Caki2 (cell line): Measurements from ENCODE around the gene TCL1A. TPM values are rescaled to one million over a fixed set of nuclear protein-coding genes. Genes with fewer than 3 reads are reported as not detected.

Experiments
- DNase-seq: peaks from one replicate; pipeline ENCODE4 v3.0.0-alpha.2; 2015; ENCODE audit warnings: low read depth
- in situ Hi-C: cut with HindIII; loops from 2 replicates; pipeline ENCODE4 v1.10.0; 2016; ENCODE audit warnings: low sequenced_read_pairs, low pct_unique_long_range_greater_than_20kb, mixed read lengths
- total RNA-seq: library from RNA; depleted of rRNA; stranded (reverse); fragments of >200 nt; shearing (Covaris generic); gene quantifications from 2 replicates; pipeline ENCODE4 v1.2.3, GENCODE V29; 2014; ENCODE audit warnings: low replicate concordance

The TCL1A gene
- total RNA-seq, 1 experiment from 2014 or later: not detected

DNA sequence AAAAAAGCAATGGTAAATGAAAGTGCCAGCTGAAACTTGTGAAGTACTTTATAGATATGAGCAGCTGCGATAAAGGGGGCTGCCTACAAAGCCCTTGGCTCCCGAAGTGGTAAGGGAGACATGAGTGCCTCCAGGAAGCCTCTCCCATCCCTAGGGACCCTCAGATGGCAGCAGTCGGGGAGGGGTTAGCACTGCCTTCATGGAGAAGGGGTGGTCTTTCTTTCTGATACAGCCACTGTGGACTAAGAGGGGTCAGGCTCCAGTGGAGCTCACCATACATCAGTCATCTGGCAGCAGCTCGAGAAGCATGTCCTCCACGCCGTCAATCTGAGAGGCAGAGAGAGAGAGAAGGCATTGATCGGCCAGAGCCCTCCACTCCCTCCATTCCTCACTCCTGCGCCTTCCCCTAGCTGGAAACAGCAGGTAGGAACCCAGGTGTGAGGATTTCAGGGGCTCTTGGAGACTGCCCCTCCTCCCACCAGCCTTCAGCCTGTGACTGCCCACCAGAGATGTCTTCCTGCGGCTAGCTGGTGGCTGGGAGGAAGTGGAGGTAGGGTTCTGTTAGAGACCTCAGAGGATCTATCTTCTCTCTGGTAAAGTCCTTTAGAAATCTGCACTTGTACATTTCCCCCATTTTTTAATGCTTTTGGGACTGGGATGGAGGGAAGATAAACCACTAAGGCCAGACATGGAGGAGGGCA is 2.3 kb downstream of the TCL1A start:
- in situ Hi-C loops: no loop called here
- no peak for DNase-seq

DNA sequence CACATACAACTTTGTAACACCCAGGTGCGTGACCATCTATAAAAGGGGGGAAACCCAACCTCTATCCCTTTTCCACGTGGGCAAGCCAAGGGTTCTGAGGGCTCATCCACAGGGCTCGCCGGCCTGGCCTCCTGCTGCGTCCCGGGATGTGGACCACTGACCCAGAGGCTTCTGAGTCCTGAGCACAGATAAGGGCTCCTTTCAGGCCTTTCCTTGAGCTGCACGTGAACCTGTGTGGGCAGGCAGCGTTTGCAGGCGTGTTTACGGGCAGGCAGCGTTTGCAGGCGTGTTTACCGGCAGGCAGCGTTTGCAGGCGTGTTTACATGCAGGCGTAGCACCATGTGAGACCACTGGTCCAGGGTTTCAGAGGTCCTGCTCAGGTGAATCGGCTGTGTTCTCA is 3.8 kb downstream of the TCL1A start:
- no peak for DNase-seq
- in situ Hi-C loops: no loop called here

DNA sequence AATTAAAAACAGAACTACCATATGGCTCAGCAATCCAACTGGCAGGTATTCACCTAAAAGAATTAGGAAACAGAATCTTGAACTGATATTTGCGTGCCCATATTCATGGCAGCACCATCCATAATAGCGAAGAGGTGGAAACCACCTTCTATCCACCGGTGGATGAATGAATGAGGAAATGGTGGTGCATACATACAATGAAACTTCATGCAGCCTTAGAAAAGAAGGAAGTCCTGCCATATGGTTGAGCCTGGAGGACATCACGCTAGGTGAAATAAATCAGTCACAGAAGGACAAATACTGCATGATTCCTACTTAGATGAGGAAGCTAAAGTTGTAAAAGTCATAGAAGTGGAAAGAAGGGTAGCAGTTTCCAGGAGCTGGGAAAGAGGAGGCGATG is 6.6 kb downstream of the TCL1A start:
- no peak for DNase-seq
- in situ Hi-C loops: no loop called here

DNA sequence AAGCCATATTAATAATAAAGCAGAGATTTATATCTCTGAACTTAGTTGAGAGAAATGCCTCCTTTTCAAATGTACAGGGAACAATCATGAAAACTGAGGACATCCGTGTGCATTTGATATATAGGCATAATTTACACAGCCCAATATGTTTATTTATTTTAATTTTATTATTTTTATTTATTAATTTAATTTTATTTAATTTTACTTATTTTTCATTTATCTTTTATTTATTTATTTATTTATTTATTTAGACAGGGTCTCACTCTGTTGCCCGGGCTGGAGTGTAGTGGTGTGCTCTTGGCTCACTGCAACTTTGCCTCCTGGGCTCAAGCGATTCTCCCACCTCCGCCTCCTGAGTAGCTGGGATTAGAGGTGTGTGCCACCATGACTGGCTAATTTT is 8.4 kb downstream of the TCL1A start:
- DNase-seq: no peak
- in situ Hi-C loops: no loop called here

- DNase-seq: no peak
- in situ Hi-C loops: no loop called here
Observed at GRCh38 chr14:95703805-95704204, 10.1 kb downstream of the TCL1A start.

DNA sequence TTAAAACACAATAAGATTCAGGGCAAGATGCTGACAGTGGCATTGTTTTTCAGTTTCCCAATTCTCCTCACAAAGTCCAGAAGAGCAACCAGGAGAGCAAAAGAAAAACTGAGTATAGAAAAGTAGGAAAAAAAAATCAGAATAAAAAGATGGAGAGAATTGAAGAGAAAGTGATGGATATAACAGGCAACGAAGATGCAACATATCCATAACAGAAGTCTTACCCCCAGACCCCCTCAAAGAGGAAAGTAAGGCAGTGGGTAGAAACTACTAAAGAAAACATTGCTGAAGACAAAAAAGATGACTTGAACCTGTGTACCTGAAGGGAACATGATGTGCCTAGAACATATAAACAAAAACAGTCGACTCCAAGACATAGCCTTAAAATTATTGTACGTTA is 10.6 kb downstream of the TCL1A start:
- in situ Hi-C loops: no loop called here
- DNase-seq: no peak

GRCh38 chr14:95701846-95702221 is 12.1 kb downstream of the TCL1A start:
- in situ Hi-C loops: no loop called here
- no peak for DNase-seq

DNA sequence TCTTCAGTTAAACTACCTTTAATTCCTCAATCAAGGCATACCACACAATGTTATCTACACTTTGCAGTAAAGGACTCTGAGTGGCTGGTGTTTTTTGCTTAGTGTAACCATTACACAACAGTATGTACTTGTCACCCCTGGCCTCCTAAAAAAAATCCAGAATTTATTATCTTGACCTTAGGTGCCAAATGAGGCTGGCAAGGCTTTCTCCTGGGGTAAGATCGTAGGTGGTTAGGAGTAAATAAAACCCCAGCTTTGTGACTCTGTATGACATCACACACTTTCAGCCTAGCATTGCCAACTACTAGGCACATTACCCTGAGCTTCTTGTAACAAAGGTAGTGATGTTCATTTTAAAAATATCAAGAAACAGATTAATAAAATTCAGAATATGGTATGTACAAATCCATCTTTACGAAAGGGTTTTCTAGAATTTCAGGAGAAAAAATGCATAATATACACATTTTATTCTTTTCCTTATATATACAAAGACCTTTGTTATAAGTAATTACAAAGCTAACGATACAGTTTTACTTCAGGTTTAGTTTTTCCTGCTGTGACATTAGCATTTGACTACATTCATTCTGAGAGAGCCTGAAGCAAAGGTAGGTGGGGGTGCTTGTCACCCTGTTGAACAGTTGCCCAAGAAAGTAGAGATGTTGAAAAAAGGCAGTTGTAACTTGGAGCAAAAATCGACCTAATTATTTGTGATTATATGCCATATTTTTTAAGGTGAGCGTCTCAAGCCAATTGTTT is 13.5 kb downstream of the TCL1A start:
- no peak for DNase-seq
- in situ Hi-C loops: no loop called here

- in situ Hi-C loops: no loop called here
- DNase-seq: no peak
Observed at GRCh38 chr14:95699412-95699811, 14.5 kb downstream of the TCL1A start.

DNA sequence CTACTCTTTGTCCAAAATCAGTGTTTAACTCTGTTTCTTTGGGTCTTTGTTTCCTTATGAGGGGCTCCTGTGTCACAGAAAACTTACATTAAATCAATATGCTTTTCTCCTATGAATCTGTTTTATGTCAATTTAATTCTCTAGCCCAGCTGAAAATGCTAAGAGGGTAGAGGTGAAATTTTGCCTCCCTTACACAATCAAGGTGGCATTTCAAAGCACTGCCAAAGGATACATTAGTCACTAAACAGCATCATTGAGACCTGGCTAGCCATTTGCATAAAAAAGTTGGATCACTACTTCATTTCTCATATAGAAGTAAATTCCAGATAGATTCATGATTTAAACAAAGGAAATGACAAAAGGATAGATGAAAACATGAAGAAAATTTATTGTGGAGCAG is 15.6 kb downstream of the TCL1A start:
- in situ Hi-C loops: no loop called here
- DNase-seq: no peak

GRCh38 chr14:95697764-95698163 is 16.2 kb downstream of the TCL1A start:
- in situ Hi-C loops: no loop called here
- DNase-seq: no peak

- in situ Hi-C loops: no loop called here
- no peak for DNase-seq
Observed at GRCh38 chr14:95696741-95697140, 17.2 kb downstream of the TCL1A start.

DNA sequence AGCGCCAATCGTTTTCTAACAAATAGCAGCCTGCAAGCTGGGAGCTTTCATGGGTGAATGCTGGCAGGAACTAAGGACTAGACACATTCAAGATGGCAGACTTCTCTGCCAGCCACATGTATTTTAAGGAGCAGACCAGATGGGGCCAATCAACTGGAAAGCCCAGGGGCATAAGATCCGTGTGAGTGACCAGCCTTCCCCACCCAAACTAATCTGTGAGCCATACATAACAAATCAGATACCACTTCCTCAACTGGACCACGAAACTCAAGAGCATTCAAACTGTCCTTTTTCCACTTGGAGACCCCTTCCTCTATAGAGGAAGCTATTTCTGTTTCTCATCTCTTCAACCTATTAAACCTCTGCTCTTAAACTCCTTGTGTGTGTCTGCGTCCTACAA is 18.0 kb downstream of the TCL1A start:
- no peak for DNase-seq
- in situ Hi-C loops: no loop called here

DNA sequence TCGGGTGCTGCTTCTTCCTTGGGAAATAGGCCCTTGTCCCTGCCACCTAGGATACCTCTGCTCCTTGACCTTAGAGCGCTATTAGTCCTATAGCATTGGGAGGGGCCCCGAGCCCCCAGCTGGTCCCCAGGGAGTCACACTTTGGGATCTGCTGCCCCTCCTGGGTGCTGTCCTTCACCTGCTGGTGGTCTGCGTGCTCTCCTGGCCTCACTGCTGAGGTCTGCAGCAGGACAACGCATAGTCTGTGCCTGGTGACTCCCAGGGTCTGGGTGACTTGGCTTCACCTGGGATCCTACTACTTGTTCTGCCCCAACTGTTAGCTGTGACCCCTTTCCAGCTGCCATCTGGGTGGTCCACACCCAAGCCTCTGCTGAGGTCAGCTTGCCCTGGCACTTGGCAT is 18.9 kb downstream of the TCL1A start:
- in situ Hi-C loops: no loop called here
- no peak for DNase-seq

GRCh38 chr14:95692109-95692508 is 21.8 kb downstream of the TCL1A start:
- in situ Hi-C loops: no loop called here
- no peak for DNase-seq

DNA sequence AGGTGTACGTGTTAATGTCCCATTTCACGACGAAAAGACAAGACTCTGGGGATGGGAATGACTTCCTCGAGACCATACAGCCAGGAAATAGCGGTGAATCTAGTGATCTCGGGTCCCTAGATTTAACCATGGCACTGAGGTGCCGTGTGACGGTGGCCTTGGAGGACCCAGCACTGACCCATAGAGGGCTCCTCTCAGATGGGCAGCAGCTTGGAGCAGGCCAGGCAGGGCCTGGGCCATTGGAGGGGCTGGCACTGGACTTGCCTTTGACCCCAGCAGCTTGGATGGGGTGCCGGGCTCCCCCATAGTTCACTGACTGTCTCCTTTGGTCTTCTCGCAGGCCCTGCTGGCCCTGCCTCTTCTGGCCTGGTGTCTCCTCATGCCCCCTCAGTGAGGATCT is 22.3 kb downstream of the TCL1A start:
- in situ Hi-C loops: no loop called here
- DNase-seq: no peak

DNA sequence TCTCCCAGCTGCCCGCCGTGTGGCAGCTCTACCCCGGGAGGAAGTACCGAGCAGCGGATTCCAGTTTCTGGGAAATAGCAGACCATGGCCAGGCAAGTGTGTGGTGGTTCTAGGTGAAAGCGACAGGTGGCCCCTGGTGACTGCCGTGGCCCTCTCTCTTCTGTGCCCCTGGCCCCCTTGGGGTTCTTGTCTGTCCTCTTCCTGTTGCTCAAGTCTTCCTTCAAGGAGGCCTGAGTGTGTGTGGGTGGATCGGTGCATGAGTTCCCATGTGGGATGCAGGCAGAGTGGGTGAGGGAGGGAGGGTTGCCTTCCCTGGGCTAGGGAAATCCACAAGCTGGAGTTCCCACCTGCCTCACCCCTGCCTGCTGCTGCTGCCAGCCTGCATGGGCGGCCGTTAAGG is 23.1 kb downstream of the TCL1A start:
- in situ Hi-C loops: no loop called here

DNA sequence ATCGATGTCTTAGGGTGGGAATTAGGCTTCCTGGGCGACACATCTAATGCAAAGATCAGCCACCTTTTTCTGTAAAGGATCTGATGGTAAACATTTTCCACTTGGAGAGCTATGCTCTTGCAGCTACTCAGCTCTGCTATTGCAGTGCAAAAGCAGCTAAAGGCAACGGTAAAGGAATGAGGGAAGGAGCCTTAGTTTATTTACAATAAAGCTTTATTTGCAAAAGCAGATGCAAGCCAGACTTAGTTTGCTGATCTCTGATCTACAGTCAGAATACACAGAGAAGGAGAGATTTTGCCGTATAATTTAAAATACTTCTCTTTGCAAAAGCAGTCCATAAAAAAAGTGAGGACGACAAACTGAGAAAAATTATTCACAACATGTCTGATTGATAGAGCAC is 24.5 kb downstream of the TCL1A start:
- in situ Hi-C loops: no loop called here
- no peak for DNase-seq

More for the DNA sequence above, 23.1 kb downstream of the TCL1A start:
- DNase-seq: no peak

DNA sequence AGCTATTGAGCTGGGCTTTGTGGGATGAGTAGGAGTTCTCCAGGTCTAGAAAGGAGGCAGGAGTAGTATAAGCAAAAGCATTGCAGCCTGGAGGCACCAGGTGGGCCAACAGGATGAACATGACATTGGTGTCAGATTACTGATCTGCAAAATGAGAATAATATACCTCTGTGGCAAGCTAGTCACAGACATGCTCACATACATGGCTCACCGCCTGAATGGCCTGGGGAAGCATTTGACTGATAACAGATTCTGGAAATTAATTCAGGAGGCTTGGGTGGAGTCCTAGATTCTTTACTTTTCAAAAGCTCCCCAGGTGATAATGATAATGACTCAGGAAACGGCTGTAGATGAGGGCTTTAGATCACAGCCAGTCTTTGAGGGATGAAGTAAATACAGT is 27.0 kb downstream of the TCL1A start:
- in situ Hi-C loops: no loop called here

More for the DNA sequence above, 27.0 kb downstream of the TCL1A start:
- DNase-seq: no peak
